NCI-H146 treated with DMSO at 0.1 percent for 48 hours (cell line): Measurements from ENCODE around the gene FGF8.
"Not testable (repeated sequence)": the region's sequence is repeated elsewhere in the genome, so short reads cannot be mapped to it uniquely, and the experiment has no call there.

Experiments
- DNase-seq: peaks from one replicate; lab custom pipeline; 2025; ENCODE audit not compliant: unreplicated experiment; lab: John Stamatoyannopoulos, UW

Gene FGF8, protein sequence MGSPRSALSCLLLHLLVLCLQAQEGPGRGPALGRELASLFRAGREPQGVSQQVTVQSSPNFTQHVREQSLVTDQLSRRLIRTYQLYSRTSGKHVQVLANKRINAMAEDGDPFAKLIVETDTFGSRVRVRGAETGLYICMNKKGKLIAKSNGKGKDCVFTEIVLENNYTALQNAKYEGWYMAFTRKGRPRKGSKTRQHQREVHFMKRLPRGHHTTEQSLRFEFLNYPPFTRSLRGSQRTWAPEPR

DNA sequence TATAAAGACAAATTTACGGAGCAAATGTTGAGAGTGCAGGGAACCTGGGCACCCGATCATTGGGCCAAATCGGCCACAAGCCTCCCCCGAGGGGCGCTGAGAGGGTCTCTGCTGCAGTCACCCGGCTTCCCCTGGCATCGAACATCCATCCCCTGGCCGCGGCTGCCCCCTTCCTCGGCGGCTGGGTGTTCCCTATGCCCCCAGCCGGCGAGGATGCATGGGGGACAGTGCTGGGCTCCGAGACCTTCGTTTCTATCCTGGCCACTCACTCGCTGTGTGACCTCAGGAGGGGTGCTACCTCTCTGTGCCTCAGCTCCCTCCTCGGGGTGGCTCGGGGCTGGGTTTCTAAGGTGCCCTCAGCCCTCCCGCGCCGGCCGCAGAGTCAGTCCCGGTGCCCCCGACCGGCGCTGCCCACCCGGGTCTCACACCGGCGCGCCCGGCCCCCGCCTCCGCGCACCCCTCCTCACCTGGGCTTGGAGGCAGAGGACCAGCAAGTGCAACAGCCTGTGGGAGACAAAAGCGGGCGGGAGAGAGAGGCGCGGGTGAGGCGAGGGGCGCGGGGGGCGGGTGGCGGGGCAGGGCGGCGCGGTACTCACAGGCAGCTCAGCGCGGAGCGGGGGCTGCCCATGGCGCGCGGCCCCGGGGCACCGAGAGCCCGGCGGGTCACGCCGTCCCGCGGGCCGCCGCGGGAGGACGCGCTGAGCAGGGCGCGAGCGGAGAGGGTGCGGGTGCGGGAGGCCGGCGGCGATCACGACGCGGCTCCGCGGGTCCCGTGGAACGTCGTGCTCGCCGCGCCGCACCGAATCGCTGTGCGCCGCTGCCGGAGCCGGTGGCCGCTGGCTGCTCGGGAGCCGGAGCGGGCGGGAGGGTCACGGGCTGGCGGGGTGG, at the start of gene FGF8:
FGF8 (minus strand) TSS at position 842 of the 888 bp plus-strand sequence; CDS start at position 628, 214 bp downstream.
- DNase-seq, result no peak

DNA sequence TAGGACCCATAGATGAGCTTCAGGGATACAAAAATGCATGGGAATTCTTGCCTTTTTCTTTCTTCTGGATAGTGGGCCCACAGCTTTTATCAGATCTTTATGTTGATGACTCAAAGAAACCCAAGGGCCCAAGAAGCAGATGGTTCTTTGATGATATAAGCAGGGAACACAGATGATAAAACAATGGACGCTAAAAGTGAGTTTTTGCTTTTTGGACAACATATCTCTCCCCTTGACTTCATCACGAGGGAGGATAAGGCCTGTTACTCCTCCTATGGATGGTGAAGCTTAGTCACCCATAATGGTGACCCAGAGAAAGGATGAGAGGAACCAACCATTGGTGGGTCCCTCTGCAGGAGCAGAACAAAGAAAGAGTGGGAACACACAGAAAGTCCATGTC, 48.8 kb upstream of the FGF8 start:
- DNase-seq, result no peak

DNA sequence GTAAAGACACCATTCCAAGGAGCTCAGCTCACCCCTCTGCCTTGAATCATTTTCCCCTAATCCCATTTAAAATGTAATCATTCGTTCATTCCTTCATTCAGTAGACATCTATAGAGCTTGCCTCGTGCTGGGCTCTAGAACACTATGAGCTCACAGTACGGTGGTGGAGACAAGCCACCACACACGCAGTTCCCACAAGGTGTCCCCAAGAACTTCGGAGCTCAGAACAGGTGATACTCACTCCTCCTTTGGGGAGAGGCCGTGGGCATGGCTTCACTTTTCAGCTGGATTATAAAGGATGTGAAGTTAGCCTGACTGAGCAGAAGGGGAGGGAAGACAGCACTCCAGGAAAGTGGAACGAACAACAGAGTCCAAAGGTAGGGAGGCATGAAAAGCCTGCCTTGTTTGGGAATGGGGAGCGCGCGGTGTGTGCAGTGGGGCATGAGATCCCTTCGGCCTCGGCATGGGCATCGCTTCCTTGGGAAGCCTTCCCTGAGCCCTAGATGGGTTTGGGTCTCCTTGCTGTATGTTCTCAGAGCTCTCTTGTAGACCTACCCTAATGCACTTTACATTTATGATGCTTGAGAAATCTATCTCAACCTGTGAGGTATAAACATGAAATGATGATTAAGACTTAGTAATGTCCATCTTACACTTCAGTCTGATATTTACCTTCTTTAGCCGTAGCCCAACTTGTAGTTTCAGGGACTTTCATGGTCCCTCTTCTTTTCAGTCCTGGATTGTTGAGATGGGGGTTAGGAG, 43.1 kb upstream of the FGF8 start:
- DNase-seq, result no peak

GRCh38 chr10:101818119-101818871, 42.4 kb upstream of the FGF8 start, which contains the start of gene OGA:
TSS of gene OGA (minus strand) at chr10:101818444. CDS start at chr10:101818022, 422 bp downstream.
- DNase-seq, result peak; percentile 99

- no peak for DNase-seq
These were observed 41.6 kb upstream of the FGF8 start for GRCh38 chr10:101817337-101818118.

- DNase-seq, result no peak
These were observed 41.0 kb upstream of the FGF8 start for GRCh38 chr10:101816913-101817336.

GRCh38 chr10:101816376-101816775, 40.5 kb upstream of the FGF8 start:
- DNase-seq, result no peak

DNA sequence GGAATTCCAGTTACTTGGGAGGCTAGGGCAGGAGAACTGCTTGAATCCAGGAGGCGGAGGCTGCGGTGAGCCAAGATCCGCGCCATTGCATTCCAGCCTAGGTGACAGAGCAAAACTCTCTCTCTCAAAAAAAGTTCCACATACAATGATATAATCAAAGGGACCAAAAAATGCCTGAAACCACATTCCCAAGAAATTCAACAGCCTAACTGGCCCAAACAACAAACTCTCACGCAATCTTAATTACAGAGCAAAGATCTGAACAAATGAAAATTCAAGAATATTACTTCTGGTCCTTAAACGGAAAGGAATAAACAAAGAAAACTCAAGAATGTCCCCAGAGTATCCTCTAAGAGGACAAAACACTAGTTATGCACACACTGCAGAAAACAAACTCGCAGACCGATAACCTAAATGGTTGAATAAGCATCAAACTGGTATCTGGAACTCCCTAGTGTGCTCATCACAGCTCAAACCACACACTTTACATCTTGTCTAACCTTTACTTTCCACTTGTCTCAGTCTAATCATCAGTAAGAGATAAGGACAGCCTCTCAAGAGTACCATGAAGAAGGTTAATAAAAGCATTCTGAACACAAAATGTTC, 38.7 kb upstream of the FGF8 start:
- no peak for DNase-seq

DNA sequence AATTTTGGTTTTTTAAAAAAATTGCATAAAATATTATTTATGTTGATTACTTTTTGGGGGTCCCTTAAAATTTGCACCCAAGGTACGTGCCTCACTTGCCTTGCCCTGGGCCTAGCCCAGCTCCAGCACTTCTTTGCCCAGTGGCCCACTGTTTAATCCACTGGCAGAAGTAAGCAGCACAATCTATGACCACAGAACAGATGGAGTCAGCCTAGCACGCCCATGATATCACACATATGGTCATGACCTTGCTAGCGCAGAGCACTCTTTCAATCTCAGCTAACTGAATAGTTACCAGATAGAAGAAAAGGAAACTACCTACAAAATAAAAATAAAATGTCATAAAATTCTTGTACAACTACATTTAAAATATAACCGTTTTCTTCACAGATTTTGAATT, 36.7 kb upstream of the FGF8 start:
- no peak for DNase-seq

GRCh38 chr10:101807158-101807557, 31.2 kb upstream of the FGF8 start:
- DNase-seq, result no peak

DNA sequence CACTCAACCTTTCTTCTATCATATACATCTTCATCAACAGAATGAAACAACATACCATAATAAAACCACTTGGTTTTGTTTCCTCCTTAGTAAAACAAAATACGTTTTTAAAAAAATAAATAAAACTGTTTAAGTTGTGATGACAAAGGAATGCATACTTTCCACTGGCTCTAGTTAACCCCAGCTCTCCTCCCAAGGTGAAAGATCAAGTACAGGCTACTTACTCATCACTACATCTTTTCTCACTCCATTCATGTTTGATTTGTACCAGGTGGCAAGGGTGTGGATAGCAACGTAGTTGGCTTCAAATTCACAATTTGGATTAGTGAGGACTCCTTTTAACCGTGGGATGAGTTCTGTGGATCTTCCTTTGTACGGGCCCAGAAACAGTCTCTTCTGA, 27.6 kb upstream of the FGF8 start:
- no peak for DNase-seq

- DNase-seq, result no peak
These were observed 21.6 kb upstream of the FGF8 start for GRCh38 chr10:101797403-101798059.

DNA sequence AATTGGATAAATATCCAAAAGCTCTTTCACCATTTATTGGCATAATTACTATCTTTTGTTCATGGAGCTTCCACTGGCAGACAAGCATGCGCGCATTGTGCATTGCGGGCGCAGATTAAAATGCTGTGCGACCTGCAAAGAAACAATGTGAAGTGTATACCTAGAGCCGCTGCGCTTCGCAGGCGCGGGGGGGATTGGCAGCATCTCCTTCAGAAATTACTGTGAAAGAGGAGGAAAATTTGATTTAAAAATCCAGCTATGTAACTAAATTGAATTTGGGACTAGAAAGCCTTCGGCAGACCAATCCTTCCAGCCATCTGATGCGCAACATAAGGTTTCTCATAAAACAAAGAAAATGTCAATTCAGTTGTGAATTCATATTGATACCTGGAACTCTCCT, 17.6 kb upstream of the FGF8 start:
- DNase-seq, result no peak

DNA sequence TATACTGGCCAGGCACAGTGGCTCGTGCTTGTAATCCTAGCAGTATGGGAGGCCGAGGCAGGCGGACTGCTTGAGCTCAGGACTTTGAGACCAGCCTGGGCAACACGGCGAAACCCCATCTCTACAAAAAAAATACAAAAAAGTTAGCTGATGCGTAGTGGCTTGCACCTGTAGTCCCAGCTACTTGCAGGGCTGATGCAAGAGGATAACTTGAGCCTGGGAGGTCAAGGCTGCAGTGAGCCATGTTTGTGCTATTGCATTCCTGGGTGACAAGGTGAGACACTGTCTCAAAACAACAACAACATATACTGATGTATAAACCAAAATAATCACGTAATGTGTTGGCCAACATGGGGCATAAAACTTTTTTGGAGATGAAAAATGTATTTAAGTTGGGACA, 13.8 kb upstream of the FGF8 start:
- no peak for DNase-seq

GRCh38 chr10:101789231-101789630, 13.3 kb upstream of the FGF8 start:
- not testable (repeated sequence) for DNase-seq

DNA sequence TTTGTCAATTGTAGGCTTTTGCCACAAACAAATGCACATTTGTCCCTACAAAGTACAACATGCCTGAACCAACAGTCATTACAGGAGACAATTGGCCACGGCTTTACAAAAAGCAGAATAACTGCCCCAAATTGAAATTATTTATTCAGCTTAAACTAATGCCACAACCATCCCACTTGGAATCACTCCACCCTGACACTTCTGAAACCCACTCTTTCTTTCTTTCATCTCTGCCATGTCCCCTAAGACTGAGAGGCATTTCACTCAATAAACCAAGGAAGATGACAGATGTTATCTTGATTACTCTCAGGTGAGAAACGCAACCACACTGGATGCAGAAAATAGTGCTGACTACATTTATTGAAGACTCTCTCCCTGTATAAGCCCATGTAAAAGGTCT, 9.9 kb upstream of the FGF8 start:
- no peak for DNase-seq

DNA sequence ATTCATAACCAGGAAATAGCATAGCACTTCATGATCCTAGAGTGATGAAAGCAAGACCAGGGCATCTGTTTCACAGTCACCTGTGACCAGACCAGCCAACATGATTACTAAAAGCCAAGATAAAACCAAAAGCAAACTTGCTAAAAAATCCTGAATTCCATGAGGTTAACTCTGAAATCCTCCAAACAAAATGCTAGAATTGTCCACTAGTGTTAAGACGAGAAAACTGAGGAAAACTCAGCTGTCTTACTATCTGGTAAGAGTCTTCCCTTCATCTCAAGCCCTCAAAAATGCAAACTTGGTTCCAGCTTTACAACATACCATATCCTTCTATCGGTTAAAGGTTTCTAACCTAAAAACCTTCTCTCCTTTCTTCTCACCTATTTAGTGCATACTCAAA, 8.6 kb upstream of the FGF8 start:
- no peak for DNase-seq

GRCh38 chr10:101783736-101784118, 7.8 kb upstream of the FGF8 start:
- no peak for DNase-seq
